Activated T-helper 1 cell treated with anti-CD3 and anti-CD28 coated beads, Interleukin-12 subunit alpha, Interleukin-12 subunit beta, Interleukin-2, Interleukin-4 antibody, amounts not matched to agents 30 ng/mL and 10 ng/mL and 1 ng/mL, durations not matched to agents 14 hours and 24 hours and 36 hours (primary cell): ENCODE data around the gene PLCB4. TPM values are rescaled to one million over a fixed set of nuclear protein-coding genes. Genes with fewer than 3 reads are reported as not detected.
"Not testable (repeated sequence)": the region's sequence is repeated elsewhere in the genome, so short reads cannot be mapped to it uniquely, and the experiment has no call there.

Experiments
- DNase-seq: peaks from one replicate; pipeline ENCODE4 v3.0.0; 2021; ENCODE audit warnings: low spot score
- H3K27ac Mint-ChIP-seq: one replicate; pipeline ENCODE4 v1.8.0; 2021; ENCODE audit warnings: mild to moderate bottlenecking, mixed read lengths
- H3K27me3 Mint-ChIP-seq: one replicate; pipeline ENCODE4 v1.8.0; 2022; ENCODE audit warnings: mild to moderate bottlenecking, moderate library complexity, mixed read lengths; ENCODE audit not compliant: insufficient read depth
- H3K36me3 Mint-ChIP-seq: one replicate; pipeline ENCODE4 v1.8.0; 2021; ENCODE audit warnings: low read depth, mixed read lengths
- H3K4me1 Mint-ChIP-seq: one replicate; pipeline ENCODE4 v1.8.0; 2021; ENCODE audit warnings: low read depth, mixed read lengths
- H3K4me3 Mint-ChIP-seq: one replicate; pipeline ENCODE4 v1.8.0; 2021; ENCODE audit warnings: mild to moderate bottlenecking, moderate library complexity, mixed read lengths
- H3K9me3 Mint-ChIP-seq: one replicate; pipeline ENCODE4 v1.8.0; 2021; ENCODE audit warnings: mixed read lengths
- intact Hi-C: fragments of 100-400 bp; cut with micrococcal nuclease; formaldehyde crosslinking; loops from one replicate; pipeline ENCODE4 v1.15.1; 2024
- total RNA-seq: library from RNA; stranded (reverse); gene quantifications from 2 replicates; pipeline ENCODE4 v1.2.3, GENCODE V29; 2022

PLCB4 gene
- total RNA-seq, 1 donor from 2014 or later, result not detected

DNA sequence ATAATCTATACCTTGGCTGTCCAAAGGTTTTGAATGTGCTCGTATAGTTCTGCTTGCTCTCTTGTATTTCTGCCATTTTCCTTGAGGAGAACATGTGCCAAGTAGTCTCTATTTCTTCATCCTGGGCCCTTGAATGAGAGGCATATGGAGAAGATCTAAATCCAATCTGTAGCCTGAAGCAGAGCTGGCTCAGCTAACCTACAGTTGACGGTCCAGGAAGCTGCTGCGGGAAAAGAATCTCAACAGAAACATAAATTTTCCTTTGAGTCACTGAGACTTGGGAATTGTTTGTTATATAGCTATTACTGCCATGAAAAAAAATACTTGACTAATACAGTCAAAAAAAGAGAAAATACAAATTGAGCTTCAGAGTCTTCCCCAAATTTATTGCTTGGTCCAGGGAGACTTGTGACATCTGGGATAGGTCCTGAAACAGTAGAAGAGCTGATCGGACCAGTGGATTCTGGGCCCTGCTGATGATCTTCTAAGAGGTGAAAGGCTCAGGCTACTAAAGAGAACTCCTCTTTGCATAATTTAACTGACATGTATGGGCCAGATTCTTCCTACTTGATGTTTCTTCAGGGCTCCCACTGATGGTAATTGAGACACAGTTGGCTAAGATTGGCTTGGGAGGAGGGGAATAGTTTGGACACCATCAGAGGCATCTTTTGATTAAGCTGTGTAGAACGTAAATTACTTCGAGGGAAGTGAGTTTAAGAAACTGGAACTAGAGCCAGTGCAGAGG lies 29.9 kb upstream of the PLCB4 start:
- H3K27ac Mint-ChIP-seq, result no peak overlapping the region
- intact Hi-C loops, result no loop called here
- no peaks in the 10 kb centered on the region for H3K9me3 Mint-ChIP-seq
- no peak for DNase-seq
- H3K36me3 Mint-ChIP-seq, result no peaks in the 10 kb centered on the region
- no peaks in the 10 kb centered on the region for H3K4me1 Mint-ChIP-seq
- no peak overlapping the region for H3K4me3 Mint-ChIP-seq
- H3K27me3 Mint-ChIP-seq, result no peaks in the 10 kb centered on the region

DNA sequence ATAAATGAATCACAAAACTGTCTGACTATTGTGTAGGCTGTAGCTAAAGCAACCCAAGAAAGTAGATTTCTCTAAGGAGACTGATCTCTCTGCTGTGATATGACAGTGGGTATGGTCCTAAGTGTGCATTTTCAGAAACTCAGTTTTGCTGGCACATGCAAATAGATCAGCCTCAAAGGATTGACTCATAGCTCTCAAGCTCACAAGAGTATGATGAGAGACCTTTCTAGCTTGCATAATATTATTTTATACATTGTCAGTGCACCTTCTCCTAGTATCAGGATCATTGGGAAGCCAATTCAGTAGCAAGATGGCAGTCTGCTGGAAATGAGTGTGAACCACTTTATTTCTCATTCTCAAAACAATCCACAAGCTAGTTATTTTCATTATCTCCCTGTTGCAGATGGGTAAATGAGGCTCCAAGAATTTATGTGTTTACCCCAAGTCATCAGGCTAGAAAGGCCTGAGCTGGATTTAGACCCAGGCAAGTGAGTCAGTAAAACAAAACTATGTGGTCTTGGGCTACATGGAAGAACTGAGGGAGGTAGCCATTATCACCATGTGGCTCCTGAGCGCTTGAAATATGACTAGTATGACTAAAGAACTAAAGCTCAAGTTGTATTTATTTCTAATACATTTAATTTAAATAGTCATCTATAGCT lies 27.9 kb upstream of the PLCB4 start:
- no peak overlapping the region for H3K27ac Mint-ChIP-seq
- intact Hi-C loops, result no loop called here
- H3K9me3 Mint-ChIP-seq, result peaks cover 3% of the 10 kb centered on the region
- no peaks in the 10 kb centered on the region for H3K4me1 Mint-ChIP-seq
- H3K27me3 Mint-ChIP-seq, result no peaks in the 10 kb centered on the region
- no peaks in the 10 kb centered on the region for H3K36me3 Mint-ChIP-seq
- no peak overlapping the region for H3K4me3 Mint-ChIP-seq
- no peak for DNase-seq

DNA sequence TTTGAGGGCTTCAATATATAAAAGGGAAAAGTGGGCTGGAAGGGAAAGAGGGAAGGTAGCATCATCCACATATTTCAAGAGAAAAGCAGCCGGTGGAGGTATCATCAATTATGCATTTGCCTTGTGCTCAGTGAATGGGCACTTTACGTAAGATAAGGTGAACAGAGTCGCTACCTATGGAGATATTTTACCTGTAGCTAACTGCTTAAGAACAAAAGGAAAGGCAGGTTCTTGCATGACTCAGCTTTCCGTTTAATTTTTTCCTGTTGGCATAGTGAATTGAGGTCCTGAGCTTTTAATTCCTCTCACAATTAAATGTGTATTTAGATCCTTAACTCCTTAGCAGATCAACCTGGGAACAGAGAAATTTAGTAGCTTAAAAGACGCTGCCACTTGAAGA lies 25.5 kb upstream of the PLCB4 start:
- DNase-seq, result no peak
- intact Hi-C loops, result no loop called here
- Mint-ChIP-seq H3K4me3 (no peak overlapping the region), H3K36me3 (no peaks in the 10 kb centered on the region), H3K27me3 (no peaks in the 10 kb centered on the region), H3K4me1 (no peaks in the 10 kb centered on the region), H3K9me3 (peaks cover 9% of the 10 kb centered on the region), H3K27ac (no peak overlapping the region)

DNA sequence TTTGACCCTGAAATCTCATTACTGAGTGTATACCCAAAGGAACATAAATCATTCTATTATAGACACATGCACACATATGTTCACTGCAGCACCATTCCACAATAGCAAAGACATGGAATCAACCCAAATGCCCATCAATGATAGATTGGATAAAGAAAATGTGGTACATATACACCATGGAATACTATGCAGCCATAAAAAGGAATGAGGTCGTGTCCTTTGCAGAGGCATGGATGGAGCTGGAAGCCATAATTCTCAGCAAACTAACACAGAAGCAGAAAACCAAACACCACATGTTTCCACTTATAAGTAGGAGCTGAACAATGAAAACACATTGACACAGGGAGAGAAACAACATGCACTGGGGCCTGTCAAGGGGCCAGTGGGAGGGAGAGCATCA lies 21.0 kb upstream of the PLCB4 start:
- H3K4me1 Mint-ChIP-seq, H3K36me3 Mint-ChIP-seq, DNase-seq, intact Hi-C loops, H3K27me3 Mint-ChIP-seq, H3K27ac Mint-ChIP-seq, H3K4me3 Mint-ChIP-seq: not testable (repeated sequence)
- H3K9me3 Mint-ChIP-seq, result peaks cover 17% of the 10 kb centered on the region

DNA sequence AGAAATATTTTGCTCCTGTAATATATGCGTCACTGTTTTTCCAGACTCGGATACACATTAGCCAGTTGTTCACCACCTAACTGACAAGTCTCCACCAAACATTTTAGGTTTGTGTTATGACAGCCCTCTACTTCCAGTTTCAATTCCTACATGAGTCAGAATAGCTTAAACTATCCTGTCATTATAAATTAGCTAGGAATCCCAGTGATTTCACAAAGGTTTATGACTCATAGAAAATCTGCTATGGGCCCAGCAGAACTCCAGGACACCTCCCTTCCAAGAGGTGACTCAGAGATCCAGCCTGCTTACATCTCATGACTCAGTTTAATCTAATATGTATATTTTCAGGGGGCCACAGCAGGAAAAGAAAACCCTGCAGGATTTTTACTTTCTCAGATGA lies 17.4 kb upstream of the PLCB4 start:
- no peak overlapping the region for H3K4me3 Mint-ChIP-seq
- intact Hi-C loops, result no loop called here

DNA sequence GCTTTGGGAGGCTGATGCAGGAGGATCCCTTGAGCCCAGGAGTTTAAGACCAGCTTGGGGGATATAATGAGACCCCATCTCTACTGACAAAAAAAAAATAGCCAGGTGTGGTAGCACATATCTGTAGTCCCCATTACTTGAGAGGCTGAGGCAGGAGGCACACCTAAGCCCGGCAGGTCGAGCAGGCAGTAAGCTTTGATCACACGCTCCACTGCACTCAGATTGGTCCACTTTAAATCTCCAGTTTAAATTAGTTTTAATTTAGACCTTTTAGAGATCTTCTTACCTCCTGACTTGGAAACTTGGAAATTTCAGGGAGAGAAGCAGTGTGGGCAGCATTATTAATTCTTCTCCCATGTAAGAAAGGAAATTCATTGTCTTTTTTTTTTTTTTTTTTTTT lies 16.8 kb upstream of the PLCB4 start:
- no peaks in the 10 kb centered on the region for H3K36me3 Mint-ChIP-seq
- H3K27ac Mint-ChIP-seq, result no peak overlapping the region
- H3K4me1 Mint-ChIP-seq, result no peaks in the 10 kb centered on the region
- no peak for DNase-seq
- peaks cover 3% of the 10 kb centered on the region for H3K27me3 Mint-ChIP-seq
- peaks cover 14% of the 10 kb centered on the region for H3K9me3 Mint-ChIP-seq
- H3K4me3 Mint-ChIP-seq, result no peak overlapping the region
- intact Hi-C loops, result no loop called here

More for the DNA sequence above, 17.4 kb upstream of the PLCB4 start:
- H3K9me3 Mint-ChIP-seq, result peaks cover 14% of the 10 kb centered on the region
- DNase-seq, result no peak
- H3K4me1 Mint-ChIP-seq, result no peaks in the 10 kb centered on the region
- no peak overlapping the region for H3K27ac Mint-ChIP-seq
- no peaks in the 10 kb centered on the region for H3K36me3 Mint-ChIP-seq
- H3K27me3 Mint-ChIP-seq, result peaks cover 3% of the 10 kb centered on the region

DNA sequence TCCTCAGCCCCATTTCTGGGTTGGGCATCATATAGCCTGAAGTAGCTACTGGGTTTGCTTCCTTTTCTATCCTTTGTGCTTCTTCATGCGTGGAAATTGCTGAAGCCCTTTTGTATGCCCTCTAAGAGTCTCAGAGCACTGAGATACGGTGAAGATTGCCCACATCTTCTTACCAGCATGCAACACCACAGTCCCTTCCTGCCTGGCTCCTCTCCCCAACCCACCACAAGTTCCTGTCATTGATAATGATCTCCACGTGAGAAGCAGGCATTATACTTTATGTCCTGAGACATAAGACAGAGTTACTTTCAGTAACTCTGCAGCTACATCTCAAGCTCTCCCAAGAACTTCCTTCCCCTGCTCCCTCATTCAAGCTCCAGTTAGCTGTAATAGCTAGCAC lies 15.8 kb upstream of the PLCB4 start:
- intact Hi-C loops, result no loop called here
- Mint-ChIP-seq H3K27me3 (peaks cover 3% of the 10 kb centered on the region), H3K4me1 (no peaks in the 10 kb centered on the region), H3K4me3 (no peak overlapping the region), H3K27ac (no peak overlapping the region), H3K36me3 (no peaks in the 10 kb centered on the region), H3K9me3 (peaks cover 9% of the 10 kb centered on the region)
- DNase-seq, result no peak

DNA sequence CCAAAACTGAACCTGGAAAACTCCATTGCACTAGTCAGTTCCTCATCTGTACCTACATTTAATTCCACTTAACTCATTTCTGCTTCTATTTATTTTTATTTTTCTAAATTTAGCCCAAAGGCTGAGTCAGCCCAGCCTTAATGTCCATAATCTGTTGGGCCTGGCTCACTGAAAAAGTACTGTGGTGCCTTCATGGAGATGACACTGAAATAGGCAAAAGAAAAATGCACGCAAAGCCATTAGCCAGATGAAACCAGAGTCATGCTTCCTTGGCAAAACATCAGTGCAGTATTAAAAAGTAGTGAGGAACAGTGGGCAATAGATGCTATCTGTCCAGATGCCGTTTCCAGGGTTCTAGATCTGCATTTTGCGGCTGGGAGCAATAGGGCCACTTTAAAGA lies 14.7 kb upstream of the PLCB4 start:
- Mint-ChIP-seq H3K27ac (no peak overlapping the region), H3K4me3 (no peak overlapping the region), H3K9me3 (peaks cover 3% of the 10 kb centered on the region), H3K36me3 (no peaks in the 10 kb centered on the region), H3K27me3 (peaks cover 3% of the 10 kb centered on the region), H3K4me1 (no peaks in the 10 kb centered on the region)
- intact Hi-C loops, result no loop called here
- no peak for DNase-seq

DNA sequence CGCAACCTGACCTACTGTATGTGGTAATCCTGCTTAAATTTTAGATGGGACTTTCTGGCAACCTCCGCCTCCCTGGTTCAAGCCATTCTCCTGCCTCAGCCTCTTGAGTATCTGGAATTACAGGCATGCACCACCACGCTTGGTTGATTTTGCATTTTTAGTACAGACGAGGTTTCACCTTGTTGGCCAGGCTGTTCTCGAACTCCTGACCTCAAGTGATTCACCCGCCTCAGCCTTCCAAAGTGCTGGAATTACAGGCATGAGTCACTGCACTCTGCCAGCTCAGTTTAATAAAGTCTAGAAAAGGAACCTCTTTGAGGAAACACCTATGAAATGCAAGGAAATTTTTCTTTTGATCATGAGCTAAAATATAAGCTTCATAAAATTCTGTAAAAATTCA lies 9.0 kb upstream of the PLCB4 start:
- no peak for DNase-seq
- Mint-ChIP-seq H3K27me3 (no peaks in the 10 kb centered on the region), H3K4me3 (no peak overlapping the region), H3K9me3 (no peaks in the 10 kb centered on the region), H3K27ac (no peak overlapping the region), H3K4me1 (no peaks in the 10 kb centered on the region), H3K36me3 (no peaks in the 10 kb centered on the region)
- intact Hi-C loops, result no loop called here

DNA sequence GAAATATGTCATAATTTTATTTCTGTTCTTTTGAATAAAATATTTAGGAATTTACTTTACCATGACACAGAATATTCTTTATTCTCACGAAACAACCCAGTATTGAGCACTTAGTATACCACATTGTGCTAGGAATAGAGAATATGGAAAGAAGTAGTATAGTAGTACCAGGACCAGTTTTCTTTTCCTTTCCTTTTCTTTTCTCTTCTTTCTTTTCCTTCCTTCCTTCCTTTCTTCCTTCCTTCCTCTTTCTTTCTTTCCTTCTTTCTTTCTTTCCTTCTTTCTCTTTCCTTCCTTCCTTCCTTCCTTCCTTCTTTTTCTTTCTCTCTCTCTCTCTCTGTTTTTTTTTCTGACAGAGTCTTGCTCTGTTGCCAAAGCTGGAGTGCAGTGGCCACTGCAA lies 7.5 kb upstream of the PLCB4 start:
- no peak for DNase-seq
- Mint-ChIP-seq H3K9me3 (no peaks in the 10 kb centered on the region), H3K36me3 (no peaks in the 10 kb centered on the region), H3K4me1 (no peaks in the 10 kb centered on the region), H3K27ac (no peak overlapping the region), H3K27me3 (peaks cover 1% of the 10 kb centered on the region), H3K4me3 (no peak overlapping the region)
- intact Hi-C loops, result no loop called here

DNA sequence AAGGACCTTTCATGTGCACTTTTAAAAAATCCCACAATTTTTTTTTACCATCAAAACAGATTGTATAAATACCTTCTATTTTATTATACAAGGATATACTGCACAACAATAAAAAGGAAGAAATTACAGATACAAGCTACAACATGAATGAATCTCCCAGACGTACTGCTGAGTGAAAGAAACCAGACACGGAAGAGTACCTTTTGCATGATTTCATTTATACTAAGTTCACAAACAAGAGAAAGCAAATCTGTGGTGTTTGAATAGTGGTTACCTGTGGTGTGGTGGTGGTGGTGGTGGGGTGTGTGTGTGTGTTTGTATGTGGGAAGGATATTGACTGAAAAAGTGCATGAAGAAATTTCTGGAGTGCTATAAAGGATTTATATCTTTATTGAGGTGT lies 6.8 kb upstream of the PLCB4 start:
- Mint-ChIP-seq H3K4me1 (no peaks in the 10 kb centered on the region), H3K9me3 (no peaks in the 10 kb centered on the region), H3K36me3 (no peaks in the 10 kb centered on the region), H3K27ac (no peak overlapping the region), H3K27me3 (peaks cover 4% of the 10 kb centered on the region), H3K4me3 (no peak overlapping the region)
- no peak for DNase-seq
- intact Hi-C loops, result no loop called here

DNA sequence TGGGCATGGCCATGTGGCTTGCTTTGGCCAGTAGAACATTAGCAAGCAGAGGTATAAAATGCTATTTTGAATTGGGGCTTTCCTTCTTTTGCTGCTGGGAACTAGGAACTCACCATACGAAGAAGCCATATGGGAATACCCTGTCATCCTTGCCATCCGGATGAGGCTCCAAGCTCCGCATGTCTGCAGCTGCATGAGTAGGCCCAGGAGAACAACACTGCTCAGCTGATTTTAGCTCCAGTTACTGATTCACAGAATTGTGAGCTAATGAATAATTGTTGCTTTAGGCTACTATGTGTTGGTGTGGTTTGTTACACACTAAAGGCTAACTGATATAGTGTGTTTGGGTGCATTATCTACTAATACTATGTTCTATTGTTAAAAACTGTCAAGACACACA lies 2.7 kb upstream of the PLCB4 start:
- H3K9me3 Mint-ChIP-seq, result no peaks in the 10 kb centered on the region
- H3K27ac Mint-ChIP-seq, result no peak overlapping the region
- no peak overlapping the region for H3K4me3 Mint-ChIP-seq
- intact Hi-C loops, result no loop called here
- H3K36me3 Mint-ChIP-seq, result no peaks in the 10 kb centered on the region
- H3K4me1 Mint-ChIP-seq, result no peaks in the 10 kb centered on the region
- H3K27me3 Mint-ChIP-seq, result peaks cover 18% of the 10 kb centered on the region
- no peak for DNase-seq

DNA sequence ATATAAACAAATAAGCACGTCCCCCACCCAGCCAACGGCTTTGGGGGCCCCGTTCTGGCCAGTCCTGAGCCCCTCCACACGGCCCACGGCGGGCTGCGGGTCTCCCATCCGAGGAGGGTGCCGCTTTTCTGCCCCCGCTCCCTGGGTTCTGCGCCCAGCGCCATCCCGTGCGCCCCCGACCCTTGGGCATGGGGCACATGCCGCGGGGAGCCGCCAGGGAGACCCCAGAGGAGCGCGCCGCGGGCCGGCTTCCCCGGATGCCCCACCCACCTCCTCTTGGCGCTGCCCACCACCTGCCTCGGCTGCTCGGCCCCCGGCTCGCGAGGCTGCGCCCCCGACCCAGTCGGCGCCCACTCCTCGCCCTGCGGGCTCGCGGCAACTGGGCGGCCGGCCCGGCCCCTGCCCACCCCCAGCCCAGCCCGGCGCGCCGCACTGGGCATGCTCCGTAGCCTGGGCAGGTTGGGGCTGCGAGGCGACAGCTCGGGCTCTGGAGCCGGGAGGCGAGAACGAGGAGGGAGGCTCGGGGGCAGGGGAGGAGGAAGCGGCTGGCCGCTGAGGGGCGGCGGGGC lies 570 bp upstream of the PLCB4 start:
- Mint-ChIP-seq H3K4me3 (no peak overlapping the region), H3K36me3 (no peaks in the 10 kb centered on the region), H3K27ac (no peak overlapping the region), H3K4me1 (no peaks in the 10 kb centered on the region), H3K9me3 (no peaks in the 10 kb centered on the region), H3K27me3 (peaks cover 18% of the 10 kb centered on the region)
- no peak for DNase-seq
- intact Hi-C loops, result no loop called here
